Forelimb muscle (tissue), 1 donor: ENCODE results near the gene IFNAR2. TPM values are rescaled to one million over a fixed set of nuclear protein-coding genes. Genes with fewer than 3 reads are reported as not detected.
"Not testable (repeated sequence)": the region's sequence is repeated elsewhere in the genome, so short reads cannot be mapped to it uniquely, and the experiment has no call there.

Source experiments
- DNase-seq: peaks from one replicate; pipeline ENCODE4 v3.0.0-alpha.2; 2013; ENCODE audit warnings: low read depth
- polyA plus RNA-seq: library from polyadenylated mRNA; unstranded; fragments of 120-200 nt; gene quantifications from one replicate; pipeline ENCODE4 v1.2.1, GENCODE V29; 2013; ENCODE audit not compliant: insufficient read length

IFNAR2 gene
- polyA plus RNA-seq, 1 donor: 10.0 TPM

DNA sequence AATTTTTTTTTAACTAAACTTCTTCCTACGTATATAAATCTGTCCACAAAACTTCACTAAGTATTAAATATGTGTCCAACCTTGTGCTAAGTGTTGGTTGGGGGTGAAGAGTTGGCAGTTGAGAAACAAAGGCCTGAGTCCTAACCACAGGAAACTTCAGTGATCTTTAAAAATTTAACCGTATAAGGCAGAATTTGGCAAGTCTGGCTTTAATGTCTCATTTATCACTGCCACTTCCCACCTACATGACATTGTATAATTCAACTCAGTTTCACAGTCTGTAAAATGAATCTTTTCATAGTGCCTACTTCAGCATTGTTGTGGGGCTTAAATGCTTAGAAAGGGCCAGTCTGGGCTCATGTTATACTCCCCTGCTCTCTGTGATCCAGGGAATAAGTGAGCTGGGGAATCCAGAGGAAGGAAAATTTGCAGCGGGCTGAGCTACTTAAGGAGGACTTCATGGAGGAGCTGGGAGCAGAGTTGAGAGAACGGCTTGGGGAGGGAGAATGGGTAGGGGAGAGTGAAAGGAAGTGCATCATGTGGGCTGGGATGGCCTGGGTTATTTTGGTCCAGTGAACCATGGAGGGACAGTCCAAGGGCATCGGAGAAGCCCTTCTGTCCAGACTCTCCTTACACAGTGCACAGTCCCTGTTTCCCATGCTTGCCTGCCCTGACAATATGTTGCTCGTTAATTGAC lies 14.5 kb downstream of the IFNAR2 start:
- DNase-seq: no peak

- no peak for DNase-seq
Measured at GRCh38 chr21:33244779-33245105, 15.0 kb downstream of the IFNAR2 start.

DNA sequence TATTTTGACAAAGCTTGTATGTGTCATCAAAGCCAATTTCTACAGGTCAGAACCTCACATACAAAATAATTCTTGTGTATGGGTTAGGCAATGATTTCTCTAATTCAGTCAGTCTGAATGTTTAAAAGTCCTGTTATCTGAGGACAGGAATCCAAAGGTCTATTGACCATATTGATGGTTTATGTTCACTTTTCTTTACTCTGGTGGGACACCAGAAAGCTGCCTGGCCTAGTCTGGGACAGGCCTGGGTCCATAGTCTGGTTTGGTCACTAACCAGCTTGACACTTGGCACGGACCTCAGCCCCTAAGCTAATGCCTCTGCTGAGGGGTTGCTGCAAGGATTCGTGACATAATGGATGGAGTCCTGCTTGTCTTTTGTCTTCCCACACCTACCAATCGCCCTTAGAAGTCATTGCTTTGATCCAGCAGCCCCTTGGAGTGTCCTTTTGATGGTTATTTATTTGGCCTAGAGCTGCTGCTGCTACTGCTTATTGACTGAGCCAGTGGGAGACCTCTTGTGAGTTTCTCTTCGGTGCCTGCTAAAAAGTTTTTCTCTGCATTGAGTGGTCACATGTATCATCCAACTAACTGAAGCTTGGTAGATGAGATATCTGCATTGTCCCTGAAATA lies 15.7 kb downstream of the IFNAR2 start:
- DNase-seq: no peak

- no peak for DNase-seq
Measured at GRCh38 chr21:33246506-33246905, 16.8 kb downstream of the IFNAR2 start.

- no peak for DNase-seq
Measured at GRCh38 chr21:33246963-33247362, 17.2 kb downstream of the IFNAR2 start.

DNA sequence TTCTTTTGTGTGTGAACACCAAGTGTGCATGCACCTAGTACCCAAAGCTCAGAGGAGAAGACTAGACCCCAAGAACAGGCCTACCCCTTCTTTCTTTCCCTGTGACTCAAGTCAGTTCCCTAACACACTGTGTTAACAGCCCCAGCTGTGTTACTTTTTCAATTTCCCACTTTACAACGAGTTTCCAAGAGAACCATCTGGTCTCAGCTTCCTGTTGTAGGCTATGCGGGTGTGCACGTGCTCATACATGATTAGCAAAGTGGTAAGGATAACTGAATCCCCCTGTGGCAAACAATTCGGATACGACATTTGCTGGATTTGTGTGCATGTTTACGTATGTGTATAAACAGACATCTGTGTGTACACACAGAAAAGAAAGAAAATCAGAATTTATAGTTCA lies 17.9 kb downstream of the IFNAR2 start:
- no peak for DNase-seq

GRCh38 chr21:33249331-33250002 lies 19.7 kb downstream of the IFNAR2 start:
- no peak for DNase-seq

DNA sequence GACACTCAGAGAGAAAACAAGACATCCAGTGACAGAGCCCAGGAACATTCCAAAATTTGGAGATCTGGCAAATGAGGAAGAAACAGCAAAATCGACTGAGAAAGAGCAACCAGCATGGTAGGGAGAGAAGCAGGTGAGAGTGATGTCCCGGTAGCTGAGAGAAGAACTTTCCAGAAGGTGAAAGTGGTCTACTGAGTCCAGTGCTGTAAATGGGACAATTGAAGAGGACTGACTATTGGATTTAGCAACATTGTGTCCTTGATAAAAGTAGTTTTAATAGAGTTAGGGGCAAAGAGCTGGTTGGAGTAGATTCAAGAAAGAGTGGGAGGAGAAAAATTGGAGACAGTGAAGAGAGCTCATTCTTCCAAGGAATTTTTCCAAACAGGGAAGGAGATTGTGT lies 21.4 kb downstream of the IFNAR2 start:
- DNase-seq: no peak

DNA sequence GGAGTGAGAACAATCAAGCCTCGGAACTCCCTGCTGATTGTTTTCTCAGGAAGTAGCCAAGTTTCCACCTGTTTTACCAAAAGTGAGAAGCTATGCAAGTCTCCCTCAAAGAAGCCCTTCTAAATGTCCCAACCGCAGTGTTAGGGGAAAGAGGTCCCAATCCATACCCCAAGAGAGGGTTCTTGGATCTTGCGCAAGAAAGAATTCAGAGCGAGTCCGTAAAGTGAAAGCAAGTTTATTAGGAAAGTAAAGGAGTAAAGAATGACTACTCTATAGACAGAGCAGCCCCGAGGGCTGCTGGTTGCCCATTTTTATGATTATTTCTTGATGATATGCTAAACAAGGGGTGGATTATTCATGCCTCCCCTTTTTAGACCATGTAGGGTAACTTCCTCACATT lies 23.6 kb downstream of the IFNAR2 start:
- DNase-seq: not testable (repeated sequence)

DNA sequence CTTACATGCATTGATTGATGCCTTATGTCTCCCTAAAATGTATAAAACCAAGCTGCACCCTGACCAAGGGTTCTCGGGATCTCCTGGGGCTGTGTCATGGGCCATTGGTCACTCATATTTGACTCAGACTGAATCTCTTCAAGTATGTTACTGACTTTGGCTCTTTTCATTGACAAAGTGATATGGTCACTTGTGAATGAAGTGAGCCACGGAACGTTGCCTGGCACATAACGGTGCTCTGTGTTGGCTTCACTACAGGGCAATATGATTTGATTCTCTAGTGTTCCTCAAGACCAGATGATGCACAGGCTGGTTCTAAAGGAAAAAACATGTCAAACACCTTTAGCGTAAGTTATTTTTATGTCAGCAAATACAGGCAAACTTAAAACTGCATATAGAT lies 25.0 kb downstream of the IFNAR2 start:
- no peak for DNase-seq

- DNase-seq: no peak
Measured at GRCh38 chr21:33255404-33255803, 25.7 kb downstream of the IFNAR2 start.

DNA sequence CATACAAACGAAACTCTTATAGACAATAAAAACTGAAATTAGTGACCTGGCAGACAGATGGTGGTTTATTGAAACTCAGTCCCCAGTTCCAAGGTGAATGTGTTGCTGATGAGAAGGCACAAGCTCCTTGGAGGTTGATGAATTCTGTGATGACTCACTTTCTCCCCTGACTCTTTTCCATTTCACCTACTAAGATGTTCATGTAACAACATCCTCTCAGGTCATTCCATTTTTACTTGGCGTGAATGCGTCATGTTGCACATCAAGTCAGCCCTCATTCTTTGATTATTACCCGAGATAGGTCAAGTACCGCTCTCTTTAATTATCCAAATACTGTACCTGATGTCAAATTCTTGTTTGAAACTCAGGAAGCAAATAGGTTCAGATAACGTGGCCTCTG lies 26.3 kb downstream of the IFNAR2 start:
- no peak for DNase-seq

DNA sequence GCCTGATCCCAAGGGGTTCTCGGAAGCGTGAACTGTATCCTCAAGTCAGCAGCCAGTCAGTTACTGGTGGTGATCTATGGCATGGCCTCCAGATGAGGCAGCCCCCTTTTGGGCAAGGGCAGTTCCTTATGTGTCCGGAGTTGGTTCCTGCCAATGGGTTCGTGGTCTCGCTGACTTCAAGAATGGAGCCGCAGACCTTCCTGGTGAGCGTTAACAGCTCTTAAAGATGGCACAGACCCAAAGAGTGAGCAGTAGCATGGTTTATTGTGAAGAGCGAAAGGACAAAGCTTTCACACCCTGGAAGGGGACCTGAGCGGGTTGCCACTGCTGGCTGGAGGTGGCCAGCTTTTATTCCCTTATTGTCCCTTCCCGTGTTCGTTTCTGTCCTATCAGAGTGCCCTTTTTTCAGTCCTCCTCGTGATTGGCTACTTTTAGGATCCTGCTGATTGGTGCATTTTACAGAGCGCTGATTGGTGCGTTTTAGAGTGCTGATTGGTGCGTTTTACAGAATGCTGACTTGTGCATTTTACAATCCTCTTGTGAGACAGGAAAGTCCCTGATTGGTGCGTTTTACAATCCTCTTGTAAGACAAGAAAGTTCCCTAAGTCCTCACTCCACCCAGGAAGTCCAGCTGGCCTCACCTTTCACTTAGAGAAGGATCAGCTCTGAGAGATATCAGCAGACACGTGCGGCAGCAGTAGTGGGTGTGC lies 27.5 kb downstream of the IFNAR2 start:
- DNase-seq: no peak

GRCh38 chr21:33258475-33258874 lies 28.7 kb downstream of the IFNAR2 start:
- no peak for DNase-seq

DNA sequence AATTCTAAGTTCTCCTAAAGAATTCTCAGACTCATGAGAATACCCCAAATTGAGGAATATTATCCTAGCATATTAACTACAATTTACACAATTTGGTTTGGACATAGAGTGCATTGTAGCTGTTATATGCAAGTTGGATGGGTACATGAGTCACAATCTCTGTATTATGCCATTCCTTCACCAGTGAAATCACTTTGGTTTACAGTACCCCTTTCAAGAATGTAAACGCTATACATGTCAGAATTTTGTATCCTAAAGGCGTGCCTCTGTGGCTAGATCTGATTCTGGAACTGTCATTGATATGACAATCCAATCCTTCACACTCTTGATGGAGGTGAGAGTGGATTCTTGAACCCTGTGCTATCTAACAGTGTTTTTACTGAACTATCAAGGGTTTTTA lies 29.7 kb downstream of the IFNAR2 start:
- DNase-seq: no peak

DNA sequence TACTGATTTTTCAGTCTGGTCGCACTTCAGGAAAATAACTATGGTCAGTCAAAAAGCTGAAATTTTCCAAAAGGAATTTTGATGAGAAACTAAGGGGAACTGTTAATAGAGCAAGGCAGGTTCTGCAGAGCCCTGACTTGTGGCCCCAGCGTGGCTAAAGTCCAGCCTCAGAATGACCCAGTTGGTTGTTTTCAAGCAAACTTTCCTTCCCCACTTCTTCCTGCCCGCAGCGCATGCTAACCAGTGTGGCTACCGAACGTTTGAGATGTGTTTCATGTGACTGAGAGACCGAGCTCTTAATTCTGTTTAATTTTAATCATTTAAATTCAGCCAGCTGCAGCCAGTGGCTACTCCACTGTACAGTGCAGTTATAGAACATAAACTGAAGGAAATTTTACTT lies 30.3 kb downstream of the IFNAR2 start:
- DNase-seq: no peak

- DNase-seq: no peak
Measured at GRCh38 chr21:33261635-33262034, 31.9 kb downstream of the IFNAR2 start.

GRCh38 chr21:33262921-33263320 lies 33.2 kb downstream of the IFNAR2 start:
- no peak for DNase-seq

DNA sequence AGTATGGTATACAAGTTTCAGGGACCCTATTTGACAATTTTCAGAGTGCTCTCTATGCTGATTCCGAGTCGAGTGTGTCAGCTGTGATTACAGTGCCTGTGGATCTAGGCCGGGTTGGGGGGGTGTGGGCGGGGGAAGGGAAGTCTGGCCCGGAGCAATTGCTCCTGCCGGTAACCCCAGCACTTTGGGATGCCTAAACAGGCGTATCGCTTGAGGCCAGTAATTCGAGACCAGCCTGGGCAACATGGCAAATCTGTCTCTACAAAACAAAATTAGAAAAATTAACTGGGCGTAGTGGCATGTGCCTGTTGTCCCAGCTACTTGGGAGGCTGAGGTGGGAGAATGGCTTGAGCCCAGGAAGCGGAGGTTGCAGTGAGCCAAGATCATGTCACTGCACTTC lies 34.8 kb downstream of the IFNAR2 start:
- DNase-seq: no peak

GRCh38 chr21:33265664-33266049 lies 35.9 kb downstream of the IFNAR2 start:
- DNase-seq: no peak

DNA sequence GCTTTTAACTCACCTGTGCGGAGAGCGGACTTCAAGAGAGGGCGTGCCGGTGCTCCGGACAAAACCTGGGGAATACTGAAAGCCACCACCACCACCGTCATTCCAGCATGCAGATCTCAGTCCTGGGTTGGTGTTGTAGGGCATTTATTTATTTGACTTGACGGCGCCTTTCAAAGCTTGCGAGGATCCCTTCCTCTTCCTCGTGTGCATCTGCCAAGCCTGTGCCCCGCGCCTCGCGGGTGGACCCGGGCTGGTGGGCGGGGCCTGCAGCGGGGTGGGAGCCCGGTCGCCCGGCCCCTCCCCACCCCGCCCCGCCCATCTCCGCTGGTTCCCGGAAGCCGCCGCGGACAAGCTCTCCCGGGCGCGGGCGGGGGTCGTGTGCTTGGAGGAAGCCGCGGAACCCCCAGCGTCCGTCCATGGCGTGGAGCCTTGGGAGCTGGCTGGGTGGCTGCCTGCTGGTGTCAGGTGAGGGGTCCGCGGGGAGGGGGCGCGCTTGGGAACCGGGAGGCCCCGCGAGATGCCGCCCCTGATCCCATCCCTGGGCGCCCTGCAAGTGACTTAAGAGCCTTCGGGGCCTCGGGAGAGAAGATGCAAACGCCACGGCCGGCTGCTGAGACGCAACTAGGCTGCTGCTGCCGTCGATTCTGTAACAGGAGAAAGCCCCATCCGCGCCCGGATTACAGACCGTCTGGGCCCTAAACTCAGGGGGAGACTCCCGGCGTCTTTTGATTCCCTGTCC lies 36.5 kb downstream of the IFNAR2 start, which contains the start of gene IL10RB:
Gene IL10RB (plus strand): TSS at position 318 of the 739 bp plus-strand sequence. CDS start 99 bp downstream, at position 417.
- no peak for DNase-seq

- no peak for DNase-seq
Measured at GRCh38 chr21:33266789-33267135, 37.0 kb downstream of the IFNAR2 start.
